Activated gamma-delta T cell treated with Interleukin-2 at 50 U/mL for 16 hours (primary cell): ENCODE results near the gene ZSCAN26.

Experiments
- DNase-seq: peaks from one replicate; pipeline ENCODE4 v3.0.0-alpha.2; 2020

ZSCAN26 gene

DNA sequence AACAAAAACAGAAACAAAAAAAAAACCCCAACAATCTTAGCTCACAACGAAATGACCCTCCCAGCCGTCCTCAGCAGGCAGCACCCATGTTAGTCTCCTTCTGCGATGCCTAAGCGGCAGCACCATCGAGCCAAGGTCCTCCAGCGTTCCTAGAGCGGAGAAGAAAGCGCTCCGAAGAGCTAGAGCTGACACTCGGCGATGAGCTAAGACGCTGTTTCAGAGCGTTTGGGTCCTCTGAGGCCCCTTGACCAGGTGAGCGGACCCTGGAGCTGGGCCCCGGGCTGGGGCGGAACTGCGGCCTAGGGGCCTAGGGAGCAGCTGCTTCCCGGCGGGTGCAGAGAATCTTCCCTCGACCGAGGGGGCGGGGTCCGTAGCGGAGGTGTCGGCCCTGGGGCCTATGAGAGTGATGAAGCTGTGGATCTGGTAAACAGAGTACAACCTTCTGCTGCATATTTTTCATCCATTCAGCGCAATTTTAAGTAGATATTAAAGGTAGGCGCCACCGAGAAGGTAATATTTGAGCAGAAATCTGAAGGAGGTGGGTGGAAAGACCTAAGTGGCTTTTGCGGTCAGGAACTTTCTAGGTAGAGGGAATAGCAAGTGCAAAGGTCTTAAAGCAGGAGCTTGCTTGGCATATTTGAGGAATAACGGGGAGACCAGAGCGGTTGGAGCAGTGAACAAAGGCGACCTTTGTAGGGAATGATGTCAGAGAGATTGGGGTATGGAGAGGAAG, at the start of gene ZSCAN26:
Gene ZSCAN26, plus strand, starts transcription at position 182 of the 733 bp plus-strand sequence. CDS start 4,777 bp downstream, outside the sequence.
- peak; percentile 87 for DNase-seq

DNA sequence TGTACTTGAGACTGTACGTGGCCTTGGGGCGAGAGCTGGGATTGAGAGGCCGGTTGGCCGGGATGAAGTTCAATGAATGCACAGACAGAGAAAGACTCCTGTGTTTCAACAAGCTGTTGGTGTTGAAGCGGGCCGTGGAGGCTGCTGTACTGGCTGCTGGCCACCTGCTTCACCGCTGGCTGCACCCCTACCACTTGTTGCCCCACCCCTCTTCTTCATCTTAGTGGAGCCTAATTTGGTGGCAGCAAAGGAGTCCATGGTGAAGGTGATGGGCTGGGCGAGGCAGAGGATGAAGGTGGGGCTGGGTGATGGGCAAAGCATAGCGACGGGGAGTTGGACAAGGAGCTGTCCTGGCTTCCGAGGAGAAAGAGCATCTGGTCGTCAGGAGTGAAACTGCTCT, 49.1 kb upstream of the ZSCAN26 start:
- no peak for DNase-seq

DNA sequence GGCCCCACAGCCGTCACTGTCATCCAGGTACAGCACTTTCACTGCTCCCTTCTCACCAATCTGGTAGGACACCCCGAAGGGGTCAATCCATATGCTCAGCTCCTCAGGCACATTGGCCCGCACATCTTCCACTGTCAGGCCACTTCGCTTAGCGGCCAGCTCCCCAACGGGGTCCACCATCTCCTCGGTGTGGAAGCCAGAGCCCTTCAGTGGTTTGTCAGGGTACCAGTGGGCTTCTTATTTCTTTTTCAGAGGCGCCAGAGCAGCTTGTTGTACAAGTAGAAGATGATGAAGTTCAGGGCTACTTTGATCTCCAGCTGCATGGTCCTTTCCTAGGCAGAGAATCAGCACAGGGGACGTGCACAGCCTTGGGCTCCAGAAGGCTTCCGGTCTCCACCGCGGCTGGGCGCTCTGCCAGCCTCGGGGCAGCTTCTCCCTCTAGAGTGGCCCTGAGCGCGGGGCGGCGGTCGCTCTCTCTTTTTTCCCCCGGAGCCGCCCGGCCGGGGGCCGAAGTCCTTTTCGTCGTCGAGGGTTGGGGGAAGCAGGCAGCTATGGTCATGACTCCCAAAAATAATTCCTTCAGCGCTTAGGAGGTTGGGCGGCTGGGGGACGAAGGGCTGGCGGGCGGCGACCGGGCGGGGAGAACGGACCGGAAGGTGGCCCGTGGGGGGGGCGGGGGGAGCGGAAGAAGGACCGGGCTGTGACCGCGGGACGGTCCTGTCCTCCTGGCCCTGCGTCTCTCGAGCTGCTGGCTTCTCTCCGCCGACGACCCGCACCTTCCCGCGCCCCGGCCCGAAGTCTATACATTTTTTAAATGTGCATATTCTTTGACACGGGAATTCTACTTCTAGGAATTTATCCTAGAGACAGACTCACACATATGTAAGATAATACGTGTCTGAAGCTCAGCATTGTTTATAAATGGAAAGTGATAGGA, 48.4 kb upstream of the ZSCAN26 start:
- DNase-seq: no peak

DNA sequence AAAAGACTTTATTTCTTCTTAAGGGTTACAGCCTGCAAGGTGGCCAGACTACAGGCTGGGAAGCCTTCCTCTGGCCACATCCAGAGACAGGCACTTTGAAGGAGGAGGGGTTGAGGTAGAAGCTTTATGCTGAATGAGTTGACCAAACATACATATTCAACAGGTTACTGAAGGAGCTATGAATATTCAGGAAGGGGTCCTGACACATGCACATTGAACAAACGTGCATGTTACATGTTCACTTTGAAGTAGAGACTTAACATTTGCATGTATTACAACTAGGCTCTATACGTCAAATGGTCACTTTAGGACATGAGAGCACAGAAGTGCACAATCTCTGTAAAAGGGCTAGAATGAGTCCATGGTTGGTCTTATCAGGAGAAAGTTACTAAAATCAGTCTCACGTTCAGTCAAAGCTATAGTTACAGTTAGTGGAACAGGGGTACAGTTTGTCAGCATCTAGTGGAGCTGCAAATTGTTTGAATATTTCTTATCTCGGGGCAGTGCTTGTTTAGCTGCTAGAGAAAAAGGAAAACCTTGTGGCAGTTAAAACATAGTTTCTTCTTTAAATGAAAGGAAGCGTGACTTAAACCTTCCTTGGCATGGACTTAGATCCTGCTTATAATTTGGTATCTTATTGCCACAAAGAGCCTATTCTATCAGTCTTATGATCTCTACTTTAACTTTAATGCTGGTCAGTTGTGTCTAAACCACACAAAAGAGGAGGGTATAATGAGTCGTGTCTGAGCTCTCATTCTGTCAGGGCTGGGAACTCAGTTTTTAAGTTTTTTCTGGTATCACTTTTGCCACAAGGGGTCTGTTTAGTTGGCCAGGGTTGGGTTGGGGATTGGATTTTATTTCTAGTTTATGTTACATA, 46.4 kb upstream of the ZSCAN26 start:
- DNase-seq: no peak

DNA sequence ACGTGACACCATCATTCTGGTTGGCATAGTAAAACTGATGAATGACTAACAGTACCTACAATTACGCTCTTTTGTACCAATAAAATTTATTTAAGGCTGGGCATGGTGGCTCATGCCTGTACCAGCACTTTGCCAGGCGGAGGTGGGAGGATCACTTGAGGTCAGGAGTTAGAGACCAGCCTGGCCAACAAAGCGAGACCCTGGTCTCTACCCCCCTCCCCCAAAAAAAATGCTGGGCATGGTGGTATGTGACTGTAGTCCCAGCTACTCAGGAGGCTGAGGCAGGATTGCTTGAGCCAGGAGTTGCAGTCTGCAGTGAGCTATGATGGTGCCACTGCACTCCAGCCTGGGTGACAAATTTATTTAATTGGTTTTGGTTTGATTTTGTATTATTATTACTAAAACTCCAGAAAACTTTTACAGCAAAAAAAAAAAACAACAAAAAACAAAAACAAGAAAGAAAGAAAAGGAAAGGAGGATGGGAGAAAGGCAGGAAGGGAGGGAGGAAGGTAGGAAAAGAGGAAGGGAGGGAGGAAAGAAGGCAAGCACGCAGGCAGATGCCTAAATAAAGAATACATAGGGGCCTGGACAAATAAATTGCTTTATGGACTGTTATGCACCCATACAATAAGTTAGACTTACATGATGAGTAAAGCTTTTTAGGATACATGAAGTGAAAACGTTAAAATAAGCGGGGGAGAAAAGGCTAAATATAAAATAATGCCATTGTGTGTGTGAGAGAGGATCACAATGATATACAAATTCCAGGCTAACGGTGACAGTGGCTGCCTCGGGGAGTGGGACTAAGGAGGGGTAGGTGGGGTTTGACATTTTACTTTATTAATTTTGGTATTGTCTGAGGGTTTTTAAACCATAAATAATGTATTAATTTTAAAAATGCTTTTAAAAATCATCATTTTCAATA, 42.5 kb upstream of the ZSCAN26 start:
- DNase-seq: no peak

DNA sequence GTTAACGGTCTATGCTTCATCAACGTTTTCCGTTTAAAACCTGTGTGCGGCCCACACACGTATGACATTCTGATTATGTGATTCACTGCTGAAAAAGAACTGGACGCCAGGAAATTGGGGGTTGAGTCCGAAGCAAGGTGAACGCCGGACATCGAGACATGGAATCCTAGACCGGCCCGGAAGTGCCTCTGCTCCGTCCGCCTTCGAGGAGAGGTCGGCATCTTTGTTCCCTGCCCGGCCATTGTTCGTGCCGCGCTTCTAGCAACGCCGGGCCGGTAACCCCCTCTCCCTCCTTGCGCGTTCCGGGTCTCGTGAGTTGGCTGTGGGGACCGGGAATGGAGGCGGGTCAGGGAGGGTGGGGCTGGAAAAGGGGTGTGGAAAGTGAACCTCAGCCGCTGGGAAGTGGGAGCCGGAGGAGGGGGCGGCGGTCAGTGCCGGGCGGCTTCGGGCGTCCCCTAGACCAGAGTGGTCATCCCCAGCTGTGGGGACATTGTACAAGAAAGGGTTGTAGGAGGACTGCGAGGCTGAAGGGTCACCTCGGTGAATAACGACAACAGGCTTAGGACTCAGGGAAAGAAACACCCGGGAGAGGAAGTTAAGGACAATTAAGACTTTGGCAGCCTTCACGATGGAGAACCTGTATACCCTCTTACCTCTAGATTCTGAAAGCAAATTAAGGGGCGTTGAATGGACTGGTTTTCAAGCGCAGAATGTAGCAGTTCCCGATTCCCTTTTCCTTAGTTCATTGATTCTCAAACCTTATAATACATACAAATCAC, 41.7 kb upstream of the ZSCAN26 start, which contains the start of gene ZSCAN9:
Gene ZSCAN9, plus strand, starts transcription at position 220 of the 779 bp plus-strand sequence. CDS start 1,810 bp downstream, outside the sequence.
- DNase-seq: peak; percentile 49

DNA sequence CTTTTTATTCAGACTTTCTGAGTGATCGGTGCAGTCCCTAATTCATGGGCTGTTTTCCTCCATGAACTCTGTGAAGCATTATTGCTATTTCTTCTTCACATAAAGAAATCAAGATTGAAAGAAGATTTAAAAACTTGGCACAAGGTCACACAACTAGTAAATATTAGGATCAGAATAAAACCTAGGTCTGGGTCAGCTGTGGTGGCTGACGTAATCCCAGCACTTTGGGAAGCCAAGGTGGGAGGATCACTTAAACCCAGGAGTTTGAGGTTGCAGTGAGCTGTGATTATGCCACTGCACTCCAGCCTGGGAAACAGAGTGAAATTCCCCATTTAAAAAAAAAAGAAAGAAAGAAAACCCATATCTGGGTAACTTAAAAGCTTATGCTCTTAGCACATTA, 40.5 kb upstream of the ZSCAN26 start:
- DNase-seq: no peak

DNA sequence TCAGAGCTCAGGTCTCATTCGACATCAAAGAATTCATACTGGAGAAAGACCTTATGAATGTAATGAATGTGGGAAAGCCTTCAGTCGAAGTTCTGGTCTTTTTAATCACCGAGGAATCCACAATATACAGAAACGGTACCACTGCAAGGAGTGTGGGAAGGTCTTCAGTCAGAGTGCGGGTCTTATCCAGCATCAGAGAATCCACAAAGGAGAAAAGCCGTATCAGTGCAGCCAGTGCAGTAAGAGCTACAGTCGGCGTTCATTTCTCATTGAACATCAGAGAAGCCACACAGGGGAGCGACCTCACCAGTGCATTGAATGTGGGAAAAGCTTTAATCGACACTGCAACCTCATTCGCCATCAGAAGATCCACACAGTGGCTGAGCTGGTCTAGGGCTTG, 34.2 kb upstream of the ZSCAN26 start:
- no peak for DNase-seq

DNA sequence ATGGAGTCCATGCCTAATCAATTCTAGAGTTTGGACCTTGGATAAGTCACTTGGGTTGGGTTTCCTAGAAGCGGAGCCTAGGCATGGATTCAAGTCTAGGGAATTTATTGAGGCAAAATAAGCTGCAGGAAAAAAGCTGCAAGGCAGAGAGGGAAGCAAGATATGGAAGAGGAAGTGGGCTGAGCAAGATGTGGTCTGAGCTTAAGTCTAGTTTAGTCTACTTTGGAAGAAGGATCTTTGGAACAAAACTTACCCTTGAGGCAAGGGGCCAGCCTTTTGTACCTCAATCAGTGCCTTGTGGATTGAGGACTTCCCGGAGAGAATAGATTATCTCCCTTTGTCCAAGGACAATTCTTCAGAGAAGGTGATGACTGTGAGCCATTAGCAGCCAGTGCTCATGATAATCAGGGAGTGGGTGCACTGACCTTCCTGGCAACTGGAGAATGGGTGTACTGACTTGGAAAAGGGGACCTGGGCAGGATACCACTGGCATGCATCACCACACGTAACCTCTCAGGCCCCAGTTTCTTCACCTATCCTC, 31.0 kb upstream of the ZSCAN26 start:
- no peak for DNase-seq

DNA sequence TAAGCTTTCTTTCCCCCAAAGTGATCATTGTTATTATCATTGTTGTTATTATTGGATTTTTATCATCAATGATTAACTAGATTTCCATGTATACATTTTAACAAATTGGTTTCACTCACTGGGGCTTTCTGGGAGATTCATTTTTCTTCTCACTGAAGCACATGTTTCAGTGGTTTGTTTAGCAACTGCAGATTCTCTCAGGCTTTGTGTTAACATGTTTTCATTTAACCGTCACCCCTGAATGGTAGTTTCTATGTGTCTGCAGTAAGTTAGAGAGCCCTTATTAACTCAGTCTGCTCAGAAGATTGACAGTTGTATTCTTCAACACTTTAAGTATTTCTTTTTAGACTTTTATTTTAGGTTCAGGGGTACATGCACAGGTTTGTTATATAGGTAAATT, 27.3 kb upstream of the ZSCAN26 start:
- DNase-seq: no peak

DNA sequence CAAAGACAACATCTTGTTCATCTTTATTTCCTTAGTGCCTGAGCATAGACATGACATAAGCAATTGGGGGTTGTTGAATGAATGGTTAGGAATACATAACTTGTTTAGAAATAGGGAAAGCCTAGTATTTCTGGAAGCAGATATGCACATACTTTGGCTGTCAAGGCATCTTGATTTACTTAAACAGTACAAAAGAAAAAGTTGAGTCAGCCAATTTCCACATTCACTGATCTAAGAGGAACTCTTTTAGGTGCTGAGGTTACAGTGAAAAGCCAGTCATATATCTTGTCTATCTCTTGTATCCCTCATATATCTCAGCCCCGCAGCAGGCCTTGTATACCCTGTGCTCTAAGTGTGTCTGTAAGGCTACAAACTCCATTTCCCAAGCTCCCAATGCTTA, 26.5 kb upstream of the ZSCAN26 start:
- no peak for DNase-seq

DNA sequence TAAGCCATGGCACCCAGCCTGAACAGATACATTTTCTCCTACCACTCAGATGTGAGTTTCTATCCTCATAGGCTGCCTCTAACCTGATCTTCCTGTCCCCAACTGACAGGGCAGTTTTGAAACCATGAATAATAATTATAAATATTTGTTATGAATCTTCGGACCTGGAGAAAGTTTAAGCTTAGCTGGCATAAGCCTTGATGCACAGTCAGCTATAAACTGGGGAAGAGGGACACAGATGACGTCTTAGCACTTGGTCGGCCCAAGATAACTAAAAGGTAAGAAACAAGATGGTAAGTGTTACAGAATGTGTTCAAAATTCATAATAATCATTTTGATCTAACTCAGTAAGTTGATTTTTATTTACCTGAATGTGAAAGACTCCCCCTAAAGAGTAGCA, 23.0 kb upstream of the ZSCAN26 start:
- DNase-seq: no peak

DNA sequence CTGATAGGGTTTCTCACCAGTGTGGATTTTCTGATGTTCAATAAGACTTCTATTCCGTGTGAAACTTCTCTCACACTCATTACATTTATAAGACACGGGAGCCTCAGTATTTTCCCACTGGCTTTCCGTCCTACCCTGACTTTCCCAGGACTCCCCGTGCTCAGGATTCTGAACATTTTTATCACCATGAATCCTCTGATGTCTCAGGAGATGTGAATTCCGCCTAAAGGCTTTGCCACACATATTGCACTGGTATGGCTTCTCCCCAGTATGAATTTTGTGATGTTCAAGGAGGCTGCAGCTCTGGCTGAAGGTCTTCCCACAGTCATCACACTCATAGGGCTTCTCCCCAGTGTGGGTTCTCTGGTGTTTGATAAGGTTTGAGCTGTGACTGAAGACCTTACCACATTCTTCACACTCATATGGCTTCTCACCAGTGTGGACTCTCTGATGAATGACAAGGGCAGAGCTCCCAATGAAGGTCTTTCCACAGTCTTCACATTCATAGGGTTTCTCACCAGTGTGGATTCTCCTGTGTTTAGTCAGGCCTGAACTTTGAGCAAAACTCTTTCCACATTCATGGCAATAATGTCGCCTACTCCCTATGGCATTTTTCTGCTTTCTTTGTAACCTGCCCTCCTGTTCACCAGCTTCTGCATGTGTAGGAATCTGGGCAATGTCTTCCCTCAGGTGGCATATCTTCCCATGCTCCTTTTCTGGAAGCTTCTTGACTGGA, 21.6 kb upstream of the ZSCAN26 start:
- no peak for DNase-seq

DNA sequence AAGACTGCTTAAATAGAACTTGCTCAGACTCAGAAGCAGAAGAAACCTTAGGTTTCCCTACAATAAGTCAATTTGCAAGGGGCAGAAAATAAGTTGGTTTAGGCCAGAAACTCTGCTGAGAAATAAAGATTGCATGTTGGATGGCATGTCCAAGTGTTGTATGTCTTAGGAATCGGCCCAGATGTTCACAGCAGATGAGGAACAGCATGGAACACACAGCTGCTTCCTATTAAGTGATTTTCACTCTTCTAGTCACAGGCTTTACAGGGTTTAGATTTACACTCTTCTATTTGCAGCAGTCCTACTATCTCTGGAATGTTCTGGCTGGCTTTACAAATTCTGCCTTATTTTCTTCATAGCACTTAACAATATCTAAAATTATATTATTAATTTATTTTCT, 18.0 kb upstream of the ZSCAN26 start:
- DNase-seq: no peak

DNA sequence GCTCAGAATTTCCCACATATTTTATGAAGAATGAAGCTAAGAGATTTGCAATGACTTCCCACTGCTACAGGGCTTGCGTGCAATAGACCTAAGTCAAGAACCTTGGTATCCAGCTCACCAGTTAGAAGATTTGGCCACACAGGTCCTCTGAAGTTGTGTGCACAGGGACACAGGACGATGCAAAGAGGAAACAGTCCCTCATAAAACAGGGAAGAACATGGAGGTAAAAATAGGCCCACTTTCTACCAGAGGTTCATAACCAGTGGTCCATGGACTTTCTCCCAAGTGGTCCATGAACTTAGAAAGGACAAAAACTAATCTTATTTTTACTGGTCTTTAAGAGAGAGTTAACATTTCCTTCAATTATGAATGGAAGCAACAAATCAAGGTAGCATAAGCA, 16.2 kb upstream of the ZSCAN26 start:
- no peak for DNase-seq

DNA sequence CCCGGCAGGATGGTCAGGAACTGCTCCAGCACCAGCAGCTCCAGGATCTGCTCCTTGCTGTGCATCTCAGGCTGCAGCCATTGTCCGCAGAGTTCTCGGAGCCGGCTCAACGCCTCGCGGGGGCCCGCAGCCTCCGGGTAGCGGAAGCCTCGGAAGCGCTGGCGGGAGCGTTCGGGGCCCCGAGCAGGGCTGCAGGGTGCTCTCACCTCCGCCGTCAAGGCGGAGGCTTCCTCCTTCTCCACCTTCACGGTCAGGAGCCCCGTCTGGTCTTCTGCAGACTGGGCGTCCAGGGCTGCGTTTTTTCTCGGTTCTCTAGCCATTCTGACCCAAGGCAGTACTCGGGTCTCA, 15.3 kb upstream of the ZSCAN26 start:
- DNase-seq: peak; percentile 27

DNA sequence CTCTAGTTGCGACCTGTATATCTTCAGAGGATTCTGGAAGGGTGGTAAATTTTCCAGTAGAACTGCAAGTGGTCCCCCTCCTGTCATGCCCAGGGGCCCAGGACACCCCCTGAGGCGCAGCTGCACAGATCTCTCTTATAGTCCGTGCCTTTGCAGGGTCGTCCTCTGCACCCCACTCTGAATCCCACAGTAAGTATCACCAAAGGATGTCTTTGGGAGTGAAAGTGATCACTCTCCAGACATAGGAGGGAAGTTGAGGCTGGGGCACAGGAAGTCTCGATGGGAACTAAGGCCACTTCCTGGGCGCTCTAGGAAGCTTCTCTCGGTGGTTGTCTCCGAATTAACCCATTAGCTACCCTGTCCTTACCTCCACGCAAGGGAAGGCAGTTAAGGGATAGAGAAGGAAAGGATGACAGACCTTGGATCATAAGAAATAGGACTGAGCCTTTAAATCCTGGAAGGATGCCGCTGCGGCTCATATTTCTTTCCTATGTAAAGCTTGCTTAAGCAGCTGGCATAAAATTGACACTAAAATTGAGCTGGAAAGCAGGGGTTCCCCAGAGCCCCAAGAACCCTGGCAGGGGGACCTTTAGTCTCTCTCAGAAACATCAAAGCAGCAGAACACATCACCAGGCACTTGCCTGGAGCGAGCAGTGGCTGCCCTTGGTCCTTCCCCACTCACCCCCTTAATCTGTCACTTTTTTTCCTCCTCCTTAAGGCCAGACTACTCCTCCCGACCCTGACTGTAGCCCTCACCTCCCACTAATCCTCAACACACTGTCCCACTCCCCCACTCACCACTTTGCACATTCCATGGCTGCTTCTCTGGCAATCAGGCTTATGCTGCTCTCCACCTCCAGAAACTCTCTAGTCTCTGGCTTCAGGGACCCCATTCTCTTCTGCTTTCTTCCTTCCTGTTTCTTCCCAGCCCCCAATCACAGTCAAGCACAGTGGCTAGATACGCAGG, 14.7 kb upstream of the ZSCAN26 start, which contains the start of gene ZKSCAN4:
Gene ZKSCAN4, minus strand, starts transcription at position 261 of the 967 bp plus-strand sequence. CDS start 289 bp downstream, outside the sequence.
- DNase-seq: peak; percentile 83

DNA sequence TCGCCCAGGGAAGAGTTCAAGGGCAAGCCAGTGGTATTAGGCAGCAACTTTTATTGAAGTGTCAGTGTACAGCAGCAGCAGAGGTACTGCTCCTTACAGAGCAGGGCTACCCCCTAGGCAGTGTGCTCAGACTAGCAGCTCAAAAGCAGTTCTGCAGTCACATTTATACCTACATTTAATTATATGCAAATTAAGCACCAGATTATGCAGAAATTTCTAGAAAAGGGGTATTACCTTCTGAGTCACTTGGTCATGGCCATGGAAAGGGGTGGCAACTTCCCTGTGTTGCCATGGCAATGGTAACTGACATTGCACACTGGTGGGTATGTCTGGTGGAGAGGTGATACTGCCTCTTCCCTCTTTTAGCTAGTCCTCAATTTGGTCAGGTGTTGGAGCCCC, 12.8 kb upstream of the ZSCAN26 start:
- DNase-seq: no peak

DNA sequence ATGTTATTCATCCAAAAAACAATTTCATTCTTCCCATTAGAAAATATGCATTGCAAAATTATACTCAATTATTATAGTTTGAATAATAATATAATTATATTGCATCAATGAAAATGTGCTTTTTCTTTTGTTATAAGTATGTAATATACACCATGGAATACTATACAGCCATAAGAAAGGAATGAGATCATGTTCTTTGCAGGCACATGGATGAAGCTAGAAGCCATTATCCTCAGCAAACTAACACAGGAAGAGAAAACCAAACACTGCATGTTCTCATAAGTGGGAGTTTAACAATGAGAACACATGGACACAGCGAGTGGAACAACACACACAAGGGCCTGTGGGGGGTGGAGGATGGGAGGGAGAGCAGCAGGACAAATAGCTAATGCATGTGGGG, 9.9 kb upstream of the ZSCAN26 start:
- DNase-seq: no peak
